SU-DHL-6 (cell line): ENCODE data around the gene MXD3.
A peak's percentile ranks its signal among the peaks of the same experiment; 100 is the strongest.

Source experiments
- H2AFZ ChIP-seq: fragments of 200-600 bp; sonication (generic); 2 replicates; pipeline ENCODE4 v1.6.1; 2014; ENCODE audit warnings: low read depth, mild to moderate bottlenecking, moderate library complexity, mixed read lengths, antibody characterized with exemption, low read length; ENCODE audit not compliant: severe bottlenecking
- H3F3A ChIP-seq: fragments of 200-600 bp; shearing (Covaris generic); 2 replicates; pipeline ENCODE4 v1.6.0; 2016; ENCODE audit warnings: antibody characterized with exemption, mild to moderate bottlenecking; ENCODE audit not compliant: insufficient read depth
- H3K27ac ChIP-seq: fragments of 200-600 bp; sonication (generic); 2 replicates; pipeline ENCODE4 v1.5.1; 2016; ENCODE audit warnings: low read depth, mild to moderate bottlenecking, low read length, moderate library complexity, mixed read lengths
- H3K27me3 ChIP-seq: fragments of 200-600 bp; sonication (generic), shearing (Covaris generic); 2 replicates; pipeline ENCODE4 v1.6.0; 2014; ENCODE audit warnings: mild to moderate bottlenecking, low read length
- H3K36me3 ChIP-seq: fragments of 200-600 bp; sonication (generic); 2 replicates; pipeline ENCODE4 v1.6.1; 2014; ENCODE audit warnings: mild to moderate bottlenecking, low read length, mixed read lengths
- H3K4me2 ChIP-seq: fragments of 300-600, 200-600 bp; shearing (Covaris generic), sonication (generic); 2 replicates; pipeline ENCODE4 v1.6.0; 2014; ENCODE audit warnings: low read length, low read depth, mild to moderate bottlenecking; ENCODE audit not compliant: poor library complexity, severe bottlenecking
- H3K4me3 ChIP-seq: fragments of 200-600 bp; sonication (generic); 2 replicates; pipeline ENCODE4 v1.5.1; 2014; ENCODE audit warnings: antibody characterized with exemption, low read length, mild to moderate bottlenecking, mixed read lengths; ENCODE audit not compliant: insufficient read depth, poor library complexity, severe bottlenecking
- H3K79me2 ChIP-seq: fragments of 200-600 bp; sonication (generic); 2 replicates; pipeline ENCODE4 v1.6.1; 2014; ENCODE audit warnings: mild to moderate bottlenecking, low read length, moderate library complexity; ENCODE audit not compliant: insufficient read depth
- H3K9ac ChIP-seq: fragments of 200-600 bp; sonication (generic); 2 replicates; pipeline ENCODE4 v1.7.0; 2014; ENCODE audit warnings: mild to moderate bottlenecking, low read length
- H3K9me2 ChIP-seq: fragments of 200-600 bp; sonication (generic); replicated peaks from 2 replicates; pipeline ENCODE4 v1.6.1; 2014; ENCODE audit warnings: low read length; ENCODE audit not compliant: insufficient read depth
- H3K9me3 ChIP-seq: fragments of 200-600 bp; sonication (generic); 2 replicates; pipeline ENCODE4 v1.6.1; 2014; ENCODE audit warnings: low read length, mixed read lengths; ENCODE audit not compliant: insufficient read depth
- H4K20me1 ChIP-seq: fragments of 200-600 bp; sonication (generic); 2 replicates; pipeline ENCODE4 v1.6.1; 2014; ENCODE audit warnings: low read depth, mild to moderate bottlenecking, antibody characterized with exemption, low read length, moderate library complexity, mixed read lengths
- CTCF ChIP-seq: fragments of 200-600 bp; sonication (generic); IDR thresholded peaks from one replicate; pipeline ENCODE4 v1.5.1; 2017; ENCODE audit warnings: antibody characterized with exemption, mild to moderate bottlenecking, low read length, moderate library complexity; ENCODE audit not compliant: insufficient read depth, poor library complexity, severe bottlenecking
- EZH2phosphoT487 ChIP-seq: fragments of 200-600 bp; sonication (generic), shearing (Covaris generic); conservative IDR thresholded peaks from 2 replicates; pipeline ENCODE4 v1.6.1; 2018; ENCODE audit warnings: mild to moderate bottlenecking, antibody characterized with exemption, low read length, moderate library complexity, mixed read lengths

The MXD3 gene

DNA sequence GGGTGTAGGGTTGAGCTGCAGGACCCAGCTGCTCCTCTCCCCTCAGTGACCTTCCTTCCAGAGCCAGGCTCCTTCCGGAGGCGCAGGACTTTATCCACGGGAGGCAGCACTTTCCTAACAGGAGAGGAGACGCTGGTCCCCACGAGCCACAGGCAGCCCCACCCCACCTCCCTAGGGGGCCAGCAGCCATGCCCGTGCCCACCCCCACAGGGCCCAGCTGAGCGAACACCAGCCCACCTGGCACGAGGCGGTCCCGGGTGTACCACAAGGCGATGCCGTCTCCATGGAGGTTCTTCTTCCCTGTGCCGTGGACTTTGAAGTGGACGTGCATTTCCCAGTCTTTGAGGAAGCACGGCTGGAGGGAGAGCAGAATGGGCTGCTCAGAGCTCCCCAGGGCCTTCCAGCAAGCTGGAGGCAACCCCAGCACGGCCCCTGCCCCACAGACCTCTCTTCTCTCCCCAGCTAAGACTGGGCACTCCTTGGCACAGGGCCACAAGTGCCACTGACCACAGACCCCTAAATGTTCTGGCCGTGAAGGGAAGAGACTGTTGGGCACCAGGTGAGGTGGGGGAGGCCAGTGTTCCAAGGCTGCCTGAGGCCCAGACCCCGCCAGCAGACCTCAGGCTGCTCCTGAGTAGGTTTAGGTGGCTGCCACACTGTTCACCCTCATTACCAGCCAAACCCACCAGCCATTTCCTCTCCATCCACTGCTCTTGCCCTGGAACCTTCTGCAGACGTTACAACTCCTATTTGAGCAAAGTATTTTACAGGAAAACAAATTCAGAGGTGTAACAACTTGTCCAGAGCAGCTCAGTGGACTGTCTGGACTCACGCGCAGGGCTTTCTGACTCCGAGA is 26.8 kb upstream of the MXD3 start:
- TF ChIP-seq EZH2phosphoT487 (no peak), CTCF (no peak)
- no peaks in the 10 kb centered on the region for H3K9me3 ChIP-seq
- H3K9ac ChIP-seq = no peak overlapping the region
- H3F3A ChIP-seq = no peaks in the 10 kb centered on the region
- H3K27me3 ChIP-seq = no peaks in the 10 kb centered on the region
- no peak overlapping the region for H3K4me2 ChIP-seq
- H3K27ac ChIP-seq = no peak overlapping the region
- H4K20me1 ChIP-seq = no peaks in the 10 kb centered on the region; the same call in 1 of the 2 replicates
- no peaks in the 10 kb centered on the region for H3K9me2 ChIP-seq
- no peak overlapping the region for H3K4me3 ChIP-seq
- peaks cover 38% of the 10 kb centered on the region for H3K79me2 ChIP-seq
- no peak overlapping the region for H2AFZ ChIP-seq
- H3K36me3 ChIP-seq = peaks cover 13% of the 10 kb centered on the region; the same call in 1 of the 2 replicates

- no peaks in the 10 kb centered on the region for H3K27me3 ChIP-seq
- H3K4me3 ChIP-seq = no peak overlapping the region
- no peak for TF ChIP-seq EZH2phosphoT487
- no peak for TF ChIP-seq CTCF
- no peak overlapping the region for H3K4me2 ChIP-seq
- no peaks in the 10 kb centered on the region for H3K9me2 ChIP-seq
- H3K9ac ChIP-seq = no peak overlapping the region
- H3K79me2 ChIP-seq = peaks cover 25% of the 10 kb centered on the region
- no peaks in the 10 kb centered on the region for H4K20me1 ChIP-seq
- no peaks in the 10 kb centered on the region for H3F3A ChIP-seq
- H3K9me3 ChIP-seq = no peaks in the 10 kb centered on the region
- H3K27ac ChIP-seq = no peak overlapping the region
- no peak overlapping the region for H2AFZ ChIP-seq
- peaks cover 13% of the 10 kb centered on the region; the same call in 1 of the 2 replicates for H3K36me3 ChIP-seq
These were observed 25.2 kb upstream of the MXD3 start for GRCh38 chr5:177336603-177337494.

- no peak overlapping the region for H3K27ac ChIP-seq
- no peak overlapping the region for H3K9ac ChIP-seq
- 0 out of 2 replicates have a peak, but pooled peaks cover 7% of the 10 kb centered on the region for H3K36me3 ChIP-seq
- no peaks in the 10 kb centered on the region for H3F3A ChIP-seq
- H2AFZ ChIP-seq = no peak overlapping the region
- H3K4me2 ChIP-seq = no peak overlapping the region
- H3K27me3 ChIP-seq = no peaks in the 10 kb centered on the region
- no peaks in the 10 kb centered on the region for H3K9me3 ChIP-seq
- TF ChIP-seq EZH2phosphoT487 (no peak), CTCF (peak; percentile 24)
- H3K4me3 ChIP-seq = no peak overlapping the region
- peaks cover 18% of the 10 kb centered on the region for H3K79me2 ChIP-seq
- no peaks in the 10 kb centered on the region for H3K9me2 ChIP-seq
- H4K20me1 ChIP-seq = no peaks in the 10 kb centered on the region
These were observed 24.4 kb upstream of the MXD3 start for GRCh38 chr5:177336112-177336511.
